ENCODE data around the gene ATOH8.

Gene ATOH8

DNA sequence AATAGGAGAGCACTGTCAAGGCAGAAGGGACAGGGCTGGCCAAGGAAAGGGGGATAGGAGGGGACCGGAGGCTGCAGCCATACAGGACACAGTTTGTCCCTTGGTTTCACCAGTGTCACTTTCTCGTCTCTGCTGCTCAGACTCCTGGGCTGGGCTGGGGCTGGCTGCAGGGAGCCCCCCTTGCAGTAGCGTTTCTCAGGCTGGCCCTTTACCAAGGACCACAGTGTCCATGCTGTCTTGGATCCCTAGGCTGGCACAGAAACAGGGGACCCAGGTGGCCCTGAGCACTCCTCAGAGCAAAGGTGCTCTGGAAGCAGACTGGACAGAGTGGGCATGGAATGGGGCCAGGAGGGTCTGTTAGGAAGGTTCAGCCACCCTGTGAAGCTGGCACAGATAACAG, 34.8 kb downstream of the ATOH8 start:
- no peak for DNase-seq

DNA sequence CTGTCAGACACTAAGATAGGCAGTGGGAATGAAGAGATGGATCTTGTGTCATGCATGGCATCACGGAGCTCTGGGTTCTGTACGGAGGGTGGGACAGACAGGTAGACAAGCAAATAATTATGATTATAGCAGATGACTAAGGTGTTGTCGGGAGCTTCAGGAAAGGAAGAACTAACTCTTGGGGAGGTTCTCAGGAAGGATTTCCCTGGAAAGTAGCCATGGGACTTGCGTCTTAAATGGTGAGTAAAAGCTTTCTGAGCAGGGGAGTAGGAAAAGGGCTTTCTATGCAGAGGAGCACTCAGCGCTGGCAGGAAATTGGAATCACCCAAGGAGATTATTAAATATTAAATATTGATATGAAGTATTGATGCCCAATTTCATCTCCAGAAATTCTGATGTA, 35.5 kb downstream of the ATOH8 start:
- no peak for DNase-seq

GRCh38 chr2:85790032-85790431, 36.2 kb downstream of the ATOH8 start:
- no peak for DNase-seq

DNA sequence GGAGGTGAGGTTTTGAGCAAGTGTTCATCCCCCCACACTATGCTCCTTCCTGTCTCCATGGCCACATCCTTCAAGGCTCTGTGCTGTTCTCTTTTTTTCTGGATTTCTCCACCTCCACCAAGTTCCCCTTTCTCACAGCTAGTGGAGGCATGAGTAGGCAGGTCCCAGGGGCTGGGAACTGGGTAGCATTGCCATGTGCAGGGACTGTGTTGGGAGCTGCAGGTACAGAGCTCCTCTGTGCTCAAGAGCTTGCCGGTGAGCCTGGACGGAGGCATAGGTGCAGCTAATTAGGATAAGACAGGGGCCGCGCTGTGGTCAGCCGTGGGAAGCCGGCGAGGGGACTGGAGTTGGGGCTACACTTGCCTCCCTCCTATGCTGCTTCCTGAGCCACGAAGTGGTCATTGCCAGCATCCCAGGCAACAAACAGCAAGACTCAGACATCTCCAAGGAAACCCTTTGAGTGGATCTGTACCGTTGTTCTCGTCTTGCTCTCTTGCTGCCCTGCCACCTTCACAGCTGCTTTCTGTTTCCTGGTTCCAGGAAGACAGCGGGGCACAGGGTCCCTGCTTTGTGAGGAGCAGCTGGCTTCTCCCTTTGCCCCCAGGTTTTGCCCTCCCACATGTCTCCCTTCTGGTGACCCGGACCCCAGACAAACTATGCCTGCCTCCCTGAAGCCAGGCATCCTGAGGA, 36.9 kb downstream of the ATOH8 start:
- no peak for DNase-seq

- no peak for DNase-seq
These were observed 38.1 kb downstream of the ATOH8 start for GRCh38 chr2:85791704-85792565.

GRCh38 chr2:85792783-85793441, 39.1 kb downstream of the ATOH8 start:
- no peak for DNase-seq

GRCh38 chr2:85793584-85793983, 39.8 kb downstream of the ATOH8 start:
- no peak for DNase-seq

GRCh38 chr2:85794038-85794441, 40.2 kb downstream of the ATOH8 start:
- DNase-seq = no peak

DNA sequence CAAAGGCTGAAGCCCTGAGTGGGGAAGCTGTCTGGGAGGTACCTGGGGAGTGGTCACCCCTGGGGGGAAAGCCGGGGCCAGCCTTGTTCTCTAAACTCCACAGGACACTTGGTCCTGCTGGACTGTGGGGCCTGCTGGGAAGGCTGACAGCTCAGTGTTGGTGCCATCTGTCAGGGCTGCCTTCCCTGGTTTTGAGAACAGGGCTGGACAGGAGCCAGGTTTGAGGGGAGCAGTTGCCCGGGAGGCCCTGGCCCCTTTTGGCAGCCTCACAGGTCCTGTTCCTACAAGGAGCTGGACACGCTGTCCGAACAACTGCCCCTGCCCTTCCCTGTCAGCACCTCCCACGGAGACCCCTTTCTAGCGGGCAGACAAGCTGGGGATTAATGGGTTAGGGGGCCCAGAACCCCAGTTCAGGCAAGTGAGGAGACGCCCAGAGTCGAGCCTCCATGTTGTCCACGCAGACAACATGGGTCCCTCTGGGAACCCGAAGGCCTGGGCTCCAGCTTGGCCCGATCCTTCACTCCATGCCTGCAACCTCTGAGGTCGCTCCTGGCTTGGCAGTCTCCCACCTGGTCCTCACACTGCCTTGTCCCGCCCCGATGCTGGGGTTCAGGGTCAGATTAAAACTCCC, 40.8 kb downstream of the ATOH8 start:
- no peak for DNase-seq

DNA sequence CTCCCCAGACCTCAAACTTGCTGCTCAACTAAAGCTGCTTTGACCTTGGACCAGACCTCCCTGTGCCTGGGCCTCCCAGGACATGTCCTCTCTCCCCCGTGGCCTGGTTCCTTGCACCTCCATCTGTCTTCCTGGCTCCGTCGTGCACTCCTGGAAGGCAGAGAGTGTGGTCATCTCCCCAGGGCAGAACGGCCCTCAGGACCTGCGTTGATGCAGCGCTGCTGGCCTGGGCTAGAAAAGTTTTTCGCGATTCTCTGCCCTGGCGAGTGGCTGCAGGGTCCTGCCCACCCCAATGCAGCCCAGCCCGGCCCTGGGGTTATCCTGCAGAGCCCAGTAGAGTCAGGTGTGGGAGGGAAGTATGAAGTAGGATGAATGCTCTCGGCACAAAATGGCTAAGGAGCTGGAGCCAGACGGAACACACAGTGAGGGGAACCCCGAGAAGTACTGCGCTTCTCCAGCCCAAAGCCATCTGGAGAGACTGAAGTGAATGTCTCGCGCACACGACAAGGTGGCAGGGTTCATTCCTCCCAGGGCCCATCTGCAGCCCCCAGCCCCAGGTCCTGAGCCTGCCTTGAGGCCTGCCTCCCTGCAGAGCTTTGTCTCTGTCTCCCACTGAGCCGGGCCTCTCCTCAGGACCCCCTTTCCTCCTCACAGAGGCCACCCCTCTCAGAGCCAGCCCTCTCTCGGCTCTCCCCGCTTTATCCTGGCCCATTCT, 41.7 kb downstream of the ATOH8 start:
- DNase-seq = no peak

DNA sequence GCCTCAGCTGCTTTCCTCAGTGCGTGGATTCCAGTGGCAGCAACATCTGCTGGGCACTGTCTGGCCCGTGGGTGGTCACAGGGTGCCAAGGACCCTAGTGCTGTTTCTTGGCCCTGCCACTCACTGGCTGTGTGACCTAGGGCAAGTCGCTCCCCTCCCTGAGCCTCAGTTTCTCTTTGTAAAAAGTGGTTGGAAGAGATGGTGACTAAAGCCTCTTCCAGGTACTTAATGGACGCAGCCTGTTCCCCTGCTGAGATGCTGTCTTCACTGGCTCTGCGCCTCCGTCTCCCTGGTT, 42.2 kb downstream of the ATOH8 start:
- no peak for DNase-seq

- DNase-seq = no peak
These were observed 42.8 kb downstream of the ATOH8 start for GRCh38 chr2:85796341-85797262.

GRCh38 chr2:85797263-85797660, 43.5 kb downstream of the ATOH8 start:
- no peak for DNase-seq

- DNase-seq = no peak
These were observed 44.1 kb downstream of the ATOH8 start for GRCh38 chr2:85797921-85798320.

- DNase-seq = no peak
These were observed 45.6 kb downstream of the ATOH8 start for GRCh38 chr2:85799215-85799956.

DNA sequence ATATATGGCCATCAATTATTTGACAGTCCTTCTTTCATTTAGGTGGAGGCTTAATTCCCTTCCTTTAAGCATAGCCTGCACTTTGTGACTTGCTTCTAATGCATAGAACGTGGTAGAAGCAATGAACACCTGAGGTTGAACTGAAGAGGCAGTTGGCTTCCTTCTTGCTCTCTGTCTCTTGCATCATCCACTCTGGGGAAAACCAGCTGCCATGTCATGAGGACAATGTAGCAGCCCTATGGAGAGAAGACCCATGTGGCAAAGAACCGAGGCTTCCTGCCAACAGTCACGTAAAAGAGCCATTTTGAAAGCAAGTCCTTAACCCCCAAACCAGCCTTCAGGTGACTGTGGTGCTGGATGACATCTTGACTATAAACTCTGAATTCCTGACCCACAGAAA, 46.8 kb downstream of the ATOH8 start:
- no peak for DNase-seq

DNA sequence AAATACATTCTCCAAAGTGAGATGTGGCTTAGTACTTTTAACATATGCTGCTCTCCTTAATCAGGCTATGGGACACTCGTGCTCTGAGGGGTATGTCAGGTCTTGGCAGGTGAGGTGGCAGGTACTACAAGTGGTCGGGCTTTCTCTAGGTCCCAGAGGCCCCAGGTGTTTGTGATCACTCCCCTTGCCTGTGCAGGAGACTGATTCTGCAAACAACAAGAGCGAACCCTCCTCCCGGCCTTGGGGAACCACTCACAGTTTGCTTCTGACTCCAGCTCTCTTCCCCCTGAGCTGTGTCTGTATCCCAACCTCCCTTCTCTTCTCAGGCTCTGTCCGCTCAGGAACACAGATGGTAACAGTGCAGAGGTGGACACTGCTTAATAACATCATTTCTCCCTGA, 48.1 kb downstream of the ATOH8 start:
- DNase-seq = no peak

GRCh38 chr2:85802354-85803103, 48.7 kb downstream of the ATOH8 start:
- no peak for DNase-seq

GRCh38 chr2:85803704-85804425, 50.1 kb downstream of the ATOH8 start:
- no peak for DNase-seq

DNA sequence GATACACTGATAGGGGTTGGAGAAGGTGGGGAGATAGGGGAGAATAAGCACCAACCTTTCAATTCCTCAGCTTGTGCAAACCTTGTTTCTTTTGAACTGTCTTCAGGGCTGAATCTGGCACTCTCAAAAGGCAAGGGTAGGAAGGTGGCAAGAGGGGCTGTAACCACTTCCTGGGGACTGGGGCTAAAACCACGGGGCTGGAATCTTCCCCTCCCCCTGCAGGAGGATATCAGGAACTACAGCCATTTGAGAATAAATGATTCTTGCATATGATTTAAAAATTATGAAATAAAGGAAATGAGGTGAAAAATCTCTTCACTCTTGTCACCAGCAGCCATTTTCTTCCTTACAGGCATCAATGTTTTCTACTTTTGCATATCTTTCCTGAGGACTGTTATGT, 50.8 kb downstream of the ATOH8 start:
- no peak for DNase-seq
